ENCODE results near the gene PSMD6. TPM values are rescaled to one million over a fixed set of nuclear protein-coding genes. Genes with fewer than 3 reads are reported as not detected.

Gene PSMD6
- total and polyA plus RNA-seq, 2 donors (not counting 1 experiment from before 2014, with no cell fraction given): 79.1 to 89.0 TPM

GRCh38 chr3:64055076-64055475, 31.8 kb upstream of the PSMD6 start:
- no peak for TF ChIP-seq EZH2 (IDR thresholded peaks at IDR 0.05; ENCODE audit: low read length, missing control alignments)
- no peak for TF ChIP-seq CTCF (conservative IDR thresholded peaks at IDR 0.05 in 1 of 2, IDR thresholded peaks at IDR 0.05 in 1 of 2; ENCODE audit: low read depth in 1 of 2, low read length in 2 of 2)
- Histone ChIP-seq H2AFZ (ENCODE audit: low read length) (no peak overlapping the region), H3K4me1 (ENCODE audit: control insufficient read depth, extremely low read depth, insufficient read depth, low read length) (no peaks in the 10 kb centered on the region), H3K79me2 (ENCODE audit: control insufficient read depth, insufficient read depth, low read length) (no peaks in the 10 kb centered on the region), H3K4me2 (ENCODE audit: extremely low read depth, insufficient read depth, low read length) (no peak overlapping the region), H4K20me1 (ENCODE audit: control insufficient read depth, extremely low read depth, insufficient read depth, low read length) (no peaks in the 10 kb centered on the region), H3K9ac (ENCODE audit: insufficient read depth, low read length) (no peak overlapping the region), H3K36me3 (ENCODE audit: control insufficient read depth, insufficient read depth, low read length) (no peaks in the 10 kb centered on the region), H3K27ac (ENCODE audit: insufficient read depth, low read length) (no peak overlapping the region), H3K27me3 (ENCODE audit: control insufficient read depth, insufficient read depth, low read length) (no peaks in the 10 kb centered on the region), H3K4me3 (replicated peaks in 1 of 4; ENCODE audit: control extremely low read depth in 1 of 4, insufficient read depth in 1 of 4, low read depth in 3 of 4, low read length in 4 of 4) (no peak overlapping the region), H3K9me3 (ENCODE audit: control insufficient read depth, insufficient read depth, low read depth, low read length) (no peaks in the 10 kb centered on the region)
- no peak for DNase-seq (ENCODE audit: low read depth in 2 of 2)

- no peak overlapping the region for H3K9ac ChIP-seq (ENCODE audit: insufficient read depth, low read length)
- no peaks in the 10 kb centered on the region for H3K36me3 ChIP-seq (ENCODE audit: control insufficient read depth, insufficient read depth, low read length)
- H3K4me3 ChIP-seq (replicated peaks in 1 of 4; ENCODE audit: control extremely low read depth in 1 of 4, insufficient read depth in 1 of 4, low read depth in 3 of 4, low read length in 4 of 4): no peak overlapping the region
- H3K79me2 ChIP-seq (ENCODE audit: control insufficient read depth, insufficient read depth, low read length): no peaks in the 10 kb centered on the region
- no peaks in the 10 kb centered on the region for H3K4me1 ChIP-seq (ENCODE audit: control insufficient read depth, extremely low read depth, insufficient read depth, low read length)
- no peak for TF ChIP-seq CTCF (conservative IDR thresholded peaks at IDR 0.05 in 1 of 2, IDR thresholded peaks at IDR 0.05 in 1 of 2; ENCODE audit: low read depth in 1 of 2, low read length in 2 of 2)
- TF ChIP-seq EZH2 (IDR thresholded peaks at IDR 0.05; ENCODE audit: low read length, missing control alignments): no peak
- no peaks in the 10 kb centered on the region for H3K27me3 ChIP-seq (ENCODE audit: control insufficient read depth, insufficient read depth, low read length)
- H3K27ac ChIP-seq (ENCODE audit: insufficient read depth, low read length): no peak overlapping the region
- H4K20me1 ChIP-seq (ENCODE audit: control insufficient read depth, extremely low read depth, insufficient read depth, low read length): no peaks in the 10 kb centered on the region
- H3K4me2 ChIP-seq (ENCODE audit: extremely low read depth, insufficient read depth, low read length): no peak overlapping the region
- no peak overlapping the region for H2AFZ ChIP-seq (ENCODE audit: low read length)
- no peak for DNase-seq (ENCODE audit: low read depth in 2 of 2)
- no peaks in the 10 kb centered on the region for H3K9me3 ChIP-seq (ENCODE audit: control insufficient read depth, insufficient read depth, low read depth, low read length)
These were observed 31.2 kb upstream of the PSMD6 start for GRCh38 chr3:64054488-64054887.

- H2AFZ ChIP-seq (ENCODE audit: low read length): no peak overlapping the region
- H3K4me1 ChIP-seq (ENCODE audit: control insufficient read depth, extremely low read depth, insufficient read depth, low read length): no peaks in the 10 kb centered on the region
- no peak for DNase-seq (ENCODE audit: low read depth in 2 of 2)
- H3K4me2 ChIP-seq (ENCODE audit: extremely low read depth, insufficient read depth, low read length): no peak overlapping the region
- no peaks in the 10 kb centered on the region for H4K20me1 ChIP-seq (ENCODE audit: control insufficient read depth, extremely low read depth, insufficient read depth, low read length)
- H3K27ac ChIP-seq (ENCODE audit: insufficient read depth, low read length): no peak overlapping the region
- H3K4me3 ChIP-seq (replicated peaks in 1 of 4; ENCODE audit: control extremely low read depth in 1 of 4, insufficient read depth in 1 of 4, low read depth in 3 of 4, low read length in 4 of 4): no peak overlapping the region
- no peaks in the 10 kb centered on the region for H3K36me3 ChIP-seq (ENCODE audit: control insufficient read depth, insufficient read depth, low read length)
- no peaks in the 10 kb centered on the region for H3K9me3 ChIP-seq (ENCODE audit: control insufficient read depth, insufficient read depth, low read depth, low read length)
- no peaks in the 10 kb centered on the region for H3K27me3 ChIP-seq (ENCODE audit: control insufficient read depth, insufficient read depth, low read length)
- no peak for TF ChIP-seq EZH2 (IDR thresholded peaks at IDR 0.05; ENCODE audit: low read length, missing control alignments)
- TF ChIP-seq CTCF (conservative IDR thresholded peaks at IDR 0.05 in 1 of 2, IDR thresholded peaks at IDR 0.05 in 1 of 2; ENCODE audit: low read depth in 1 of 2, low read length in 2 of 2): no peak
- H3K79me2 ChIP-seq (ENCODE audit: control insufficient read depth, insufficient read depth, low read length): no peaks in the 10 kb centered on the region
- H3K9ac ChIP-seq (ENCODE audit: insufficient read depth, low read length): no peak overlapping the region
These were observed 30.3 kb upstream of the PSMD6 start for GRCh38 chr3:64053581-64053980.
